BE2C (cell line): Measurements from ENCODE around the gene COPS8.
A peak's percentile ranks its signal among the peaks of the same experiment; 100 is the strongest.

Experiments used
- DNase-seq: peaks from one replicate; pipeline ENCODE4 v3.0.0-alpha.2; 2020
- H3K27me3 ChIP-seq: fragments of 250-450 bp; sonication (Bioruptor Pico); 2 replicates; pipeline ENCODE4 v1.5.1; 2020; ENCODE audit warnings: mild to moderate bottlenecking
- H3K36me3 ChIP-seq: fragments of 250-450 bp; sonication (Bioruptor Pico); 2 replicates; pipeline ENCODE4 v1.5.1; 2020; ENCODE audit warnings: mild to moderate bottlenecking
- H3K4me1 ChIP-seq: fragments of 250-450 bp; sonication (Bioruptor Pico); 2 replicates; pipeline ENCODE4 v1.5.1; 2020
- H3K4me3 ChIP-seq: 2 replicates; pipeline ENCODE4 v1.5.1; 2011; ENCODE audit warnings: low read depth, low read length
- H3K9me3 ChIP-seq: fragments of 250-450 bp; sonication (Bioruptor Pico); 2 replicates; pipeline ENCODE4 v1.5.1; 2020
- TF ChIP-seq, protein P1 (sequence below): IDR thresholded peaks from 2 replicates; pipeline ENCODE4 v1.5.1; 2012; ENCODE audit warnings: mild to moderate bottlenecking, low read depth, low read length

Gene COPS8

DNA sequence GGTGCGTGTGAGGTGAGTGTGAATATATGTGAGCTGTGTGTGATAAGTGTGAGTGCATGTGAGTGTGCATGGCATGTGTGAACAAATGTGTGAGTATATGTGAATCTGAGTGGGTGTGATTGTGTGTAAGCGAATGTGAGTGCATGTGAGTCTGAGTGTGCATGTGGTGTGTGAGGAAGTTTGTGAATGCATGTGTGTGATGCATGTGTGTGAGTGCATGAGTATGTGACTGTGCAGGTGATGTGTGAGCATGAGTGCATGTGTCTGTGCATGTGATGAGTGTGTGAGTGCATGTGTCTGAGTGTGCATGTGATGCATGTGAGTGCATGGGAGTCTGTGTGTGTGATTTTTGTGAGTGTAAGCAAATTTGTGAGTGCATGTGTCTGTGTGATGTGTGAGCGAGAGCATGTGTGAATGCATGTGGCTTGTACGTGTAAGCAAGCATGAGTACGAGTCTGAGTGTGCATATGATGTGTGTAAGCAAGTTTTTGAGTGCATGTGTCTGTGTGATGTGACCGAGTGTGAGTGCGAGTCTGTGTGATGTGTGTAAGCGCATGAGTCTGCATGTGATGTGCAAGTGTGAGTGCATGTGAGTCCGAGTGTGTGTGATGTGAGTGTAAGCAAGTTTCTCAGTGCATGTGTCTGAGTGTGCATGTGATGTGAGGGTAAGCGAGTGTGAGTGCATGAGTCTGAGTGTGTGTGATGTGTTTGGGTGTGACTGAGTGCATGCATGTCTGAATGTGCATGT, 43.3 kb downstream of the COPS8 start:
- TF ChIP-seq, protein P1, sequence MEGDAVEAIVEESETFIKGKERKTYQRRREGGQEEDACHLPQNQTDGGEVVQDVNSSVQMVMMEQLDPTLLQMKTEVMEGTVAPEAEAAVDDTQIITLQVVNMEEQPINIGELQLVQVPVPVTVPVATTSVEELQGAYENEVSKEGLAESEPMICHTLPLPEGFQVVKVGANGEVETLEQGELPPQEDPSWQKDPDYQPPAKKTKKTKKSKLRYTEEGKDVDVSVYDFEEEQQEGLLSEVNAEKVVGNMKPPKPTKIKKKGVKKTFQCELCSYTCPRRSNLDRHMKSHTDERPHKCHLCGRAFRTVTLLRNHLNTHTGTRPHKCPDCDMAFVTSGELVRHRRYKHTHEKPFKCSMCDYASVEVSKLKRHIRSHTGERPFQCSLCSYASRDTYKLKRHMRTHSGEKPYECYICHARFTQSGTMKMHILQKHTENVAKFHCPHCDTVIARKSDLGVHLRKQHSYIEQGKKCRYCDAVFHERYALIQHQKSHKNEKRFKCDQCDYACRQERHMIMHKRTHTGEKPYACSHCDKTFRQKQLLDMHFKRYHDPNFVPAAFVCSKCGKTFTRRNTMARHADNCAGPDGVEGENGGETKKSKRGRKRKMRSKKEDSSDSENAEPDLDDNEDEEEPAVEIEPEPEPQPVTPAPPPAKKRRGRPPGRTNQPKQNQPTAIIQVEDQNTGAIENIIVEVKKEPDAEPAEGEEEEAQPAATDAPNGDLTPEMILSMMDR, result no peak
- no peaks in the 10 kb centered on the region for H3K27me3 ChIP-seq
- H3K4me1 ChIP-seq, result no peaks in the 10 kb centered on the region
- H3K36me3 ChIP-seq, result no peaks in the 10 kb centered on the region
- peaks cover 3% of the 10 kb centered on the region for H3K9me3 ChIP-seq
- DNase-seq, result no peak
- H3K4me3 ChIP-seq, result no peak overlapping the region

DNA sequence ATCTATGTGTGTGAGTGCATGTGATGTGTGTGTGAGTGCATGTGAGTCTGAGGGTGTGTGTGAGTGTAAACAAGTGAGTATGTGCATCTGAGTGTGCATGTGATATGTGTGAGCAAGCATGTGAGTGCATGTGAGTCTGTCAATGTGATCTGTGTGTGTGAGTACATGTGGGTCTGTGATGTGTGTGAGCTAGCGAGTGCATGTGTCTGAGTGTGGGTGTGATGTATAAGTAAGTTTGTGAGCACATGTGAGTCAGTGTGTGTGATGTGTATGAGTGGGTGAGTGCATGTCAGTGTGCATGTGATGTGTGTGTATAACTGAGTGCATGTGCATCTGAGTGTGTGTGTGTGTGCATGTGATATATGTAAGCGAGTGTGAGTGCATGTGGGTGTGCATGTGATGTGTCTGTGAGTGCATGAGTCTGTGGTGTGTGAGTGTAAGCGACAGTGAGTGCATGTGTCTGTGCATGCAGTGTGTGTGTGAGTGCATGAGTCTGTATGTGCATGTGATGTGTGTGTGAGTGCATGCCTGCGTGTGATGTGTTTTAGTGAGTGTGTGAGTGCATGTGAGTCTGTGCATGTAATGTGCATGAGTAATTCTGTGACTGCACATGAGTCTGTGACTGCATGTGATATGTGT, 44.1 kb downstream of the COPS8 start:
- Histone ChIP-seq H3K27me3 (no peaks in the 10 kb centered on the region), H3K4me3 (no peak overlapping the region), H3K4me1 (no peaks in the 10 kb centered on the region), H3K36me3 (no peaks in the 10 kb centered on the region), H3K9me3 (peaks cover 3% of the 10 kb centered on the region)
- TF ChIP-seq, protein P1, result no peak
- DNase-seq, result no peak

DNA sequence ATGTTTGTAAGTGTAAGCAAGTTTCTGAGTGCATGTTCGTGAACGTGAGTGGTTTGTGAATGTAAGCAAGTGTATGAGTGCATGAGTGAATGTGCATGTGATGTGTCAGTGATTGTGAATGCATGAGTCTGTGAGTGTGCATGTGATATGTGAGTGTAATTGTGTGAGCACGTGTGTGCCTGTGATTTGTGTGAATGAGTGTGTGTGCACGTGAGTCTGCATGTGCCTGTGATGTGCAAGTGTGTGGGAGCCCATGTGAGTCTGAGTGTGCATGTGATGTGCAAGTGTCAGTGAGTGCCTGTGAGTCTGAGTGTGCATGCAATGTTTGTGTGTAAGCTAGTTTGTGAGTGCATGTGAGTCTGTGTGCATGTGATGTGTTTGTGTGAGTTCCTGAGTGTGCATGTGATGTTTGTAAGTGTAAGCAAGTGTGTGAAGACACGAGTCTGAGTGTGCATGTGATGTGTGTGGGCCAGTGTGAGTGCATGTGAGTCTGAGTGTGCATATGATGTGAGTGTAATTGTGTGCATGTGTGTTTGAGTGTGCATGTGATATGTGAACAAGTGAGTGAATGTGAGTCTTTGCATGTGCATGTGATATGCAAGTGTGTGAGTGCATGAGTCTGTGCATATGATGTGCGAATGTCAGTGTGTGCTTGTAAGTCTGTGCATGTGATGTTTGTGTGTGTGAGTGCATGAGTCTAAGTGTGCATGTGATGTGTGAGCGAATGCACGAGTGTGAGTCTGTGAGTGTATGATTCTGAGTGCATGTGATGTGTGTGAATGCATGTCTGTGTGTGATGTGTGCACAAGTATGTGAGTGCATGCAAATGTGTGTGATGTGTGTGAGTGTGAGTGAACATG, 45.1 kb downstream of the COPS8 start:
- TF ChIP-seq, protein P1, result no peak
- no peaks in the 10 kb centered on the region for H3K4me1 ChIP-seq
- no peaks in the 10 kb centered on the region for H3K27me3 ChIP-seq
- H3K4me3 ChIP-seq, result no peak overlapping the region
- peaks cover 3% of the 10 kb centered on the region for H3K9me3 ChIP-seq
- H3K36me3 ChIP-seq, result no peaks in the 10 kb centered on the region
- DNase-seq, result no peak

DNA sequence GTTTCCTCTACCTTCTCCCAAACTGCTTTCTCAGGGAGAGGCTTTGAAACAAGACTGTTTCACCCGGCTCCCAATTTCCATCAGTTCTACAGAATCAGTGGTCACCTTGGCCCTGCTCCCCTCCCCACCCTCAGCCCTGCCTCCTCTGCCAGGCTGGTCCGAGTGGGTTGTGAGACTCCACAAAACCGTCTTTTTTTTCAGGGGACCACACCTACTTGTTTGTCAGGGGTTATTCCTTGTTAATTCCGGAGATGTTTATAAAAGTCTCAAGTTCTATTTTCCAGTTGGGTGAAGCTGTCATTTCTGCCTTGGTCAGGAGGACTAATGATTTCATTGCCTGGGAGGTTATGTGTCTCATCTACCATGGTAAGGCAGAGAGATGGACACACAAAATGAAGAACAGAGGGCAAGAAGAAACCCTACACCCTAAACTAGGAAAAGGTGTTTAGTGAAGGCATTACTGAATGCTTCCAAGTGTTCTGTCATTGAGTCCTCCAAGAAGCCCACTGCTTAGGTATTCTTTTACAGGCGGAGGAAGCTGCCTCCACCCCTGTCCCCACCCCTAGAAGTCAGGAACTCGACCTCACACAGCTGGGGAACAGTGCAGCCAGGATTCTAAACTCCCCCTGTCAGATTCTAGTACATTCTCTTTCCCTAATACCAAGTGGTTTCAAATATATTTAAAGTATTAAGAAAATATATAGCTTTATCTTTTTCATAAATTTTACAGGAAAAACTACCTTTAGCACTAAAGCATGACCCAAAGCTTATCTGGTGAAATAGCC, 46.3 kb downstream of the COPS8 start:
- Histone ChIP-seq H3K4me1 (no peaks in the 10 kb centered on the region), H3K27me3 (no peaks in the 10 kb centered on the region), H3K4me3 (no peak overlapping the region), H3K36me3 (no peaks in the 10 kb centered on the region), H3K9me3 (peaks cover 3% of the 10 kb centered on the region)
- DNase-seq, result no peak
- TF ChIP-seq, protein P1, result no peak

DNA sequence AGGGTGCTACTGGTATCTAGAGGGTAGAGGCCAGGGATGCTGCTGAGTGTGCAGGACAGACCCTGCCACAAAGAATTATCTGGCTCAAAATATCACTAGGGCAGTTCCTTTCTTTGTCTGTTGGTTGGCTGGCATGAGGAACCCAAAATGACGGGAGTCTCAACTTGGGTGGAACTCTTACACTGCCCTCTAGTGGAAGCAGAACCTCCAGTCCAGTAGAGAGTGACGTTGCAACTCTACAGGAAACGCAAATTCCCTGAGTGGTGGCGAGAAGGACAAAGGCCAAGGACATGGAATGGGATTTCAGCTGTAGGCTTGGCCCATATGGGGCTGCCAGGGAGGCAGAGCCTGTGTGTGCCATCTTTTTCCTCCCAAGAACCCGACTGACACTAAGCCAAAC, 47.1 kb downstream of the COPS8 start:
- TF ChIP-seq, protein P1, result peak; percentile 81
- Histone ChIP-seq H3K9me3 (peaks cover 3% of the 10 kb centered on the region), H3K27me3 (no peaks in the 10 kb centered on the region), H3K4me1 (no peaks in the 10 kb centered on the region), H3K4me3 (no peak overlapping the region), H3K36me3 (no peaks in the 10 kb centered on the region)
- DNase-seq, result peak; percentile 34
